ENCODE measurements around the gene RNF187.

The RNF187 gene

GRCh38 chr1:228530951-228531731 lies 44.0 kb downstream of the RNF187 start:
- no peak overlapping the region for H3K4me3 ChIP-seq (ENCODE audit: control insufficient read depth, low read depth, low read length)
- no peak for TF ChIP-seq CTCF (conservative IDR thresholded peaks at IDR 0.05; ENCODE audit: control insufficient read depth, insufficient read depth, low read depth, low read length)
- no peak for DNase-seq (ENCODE audit: low read depth)

- no peak for DNase-seq (ENCODE audit: low read depth)
- no peak for TF ChIP-seq CTCF (conservative IDR thresholded peaks at IDR 0.05; ENCODE audit: control insufficient read depth, insufficient read depth, low read depth, low read length)
- H3K4me3 ChIP-seq (ENCODE audit: control insufficient read depth, low read depth, low read length), result no peak overlapping the region
Observed at GRCh38 chr1:228538831-228539230, 51.6 kb downstream of the RNF187 start.

- TF ChIP-seq CTCF (conservative IDR thresholded peaks at IDR 0.05; ENCODE audit: control insufficient read depth, insufficient read depth, low read depth, low read length), result no peak
- no peak overlapping the region for H3K4me3 ChIP-seq (ENCODE audit: control insufficient read depth, low read depth, low read length)
- DNase-seq (ENCODE audit: low read depth), result no peak
Observed at GRCh38 chr1:228540161-228540917, 53.2 kb downstream of the RNF187 start.

GRCh38 chr1:228541725-228542124 lies 54.5 kb downstream of the RNF187 start:
- no peak for TF ChIP-seq CTCF (conservative IDR thresholded peaks at IDR 0.05; ENCODE audit: control insufficient read depth, insufficient read depth, low read depth, low read length)
- DNase-seq (ENCODE audit: low read depth), result no peak
- H3K4me3 ChIP-seq (ENCODE audit: control insufficient read depth, low read depth, low read length), result no peak overlapping the region

GRCh38 chr1:228542376-228542775 lies 55.2 kb downstream of the RNF187 start:
- no peak overlapping the region for H3K4me3 ChIP-seq (ENCODE audit: control insufficient read depth, low read depth, low read length)
- no peak for TF ChIP-seq CTCF (conservative IDR thresholded peaks at IDR 0.05; ENCODE audit: control insufficient read depth, insufficient read depth, low read depth, low read length)
- DNase-seq (ENCODE audit: low read depth), result no peak

GRCh38 chr1:228542981-228543380 lies 55.8 kb downstream of the RNF187 start:
- H3K4me3 ChIP-seq (ENCODE audit: control insufficient read depth, low read depth, low read length), result no peak overlapping the region
- no peak for DNase-seq (ENCODE audit: low read depth)
- TF ChIP-seq CTCF (conservative IDR thresholded peaks at IDR 0.05; ENCODE audit: control insufficient read depth, insufficient read depth, low read depth, low read length), result no peak

Data from fibroblast of mammary gland (primary cell).